Neural cell (in vitro differentiated cells): ENCODE measurements around the gene HAP1. TPM values are rescaled to one million over a fixed set of nuclear protein-coding genes. Genes with fewer than 3 reads are reported as not detected.

Source experiments
- H2AFZ ChIP-seq: fragments of 200-600, 300-800 bp; sonication (generic), shearing (Covaris generic); 2 replicates; pipeline ENCODE4 v1.6.0; 2014; ENCODE audit warnings: low read depth, mild to moderate bottlenecking, antibody characterized with exemption, low read length, moderate library complexity
- H3F3A ChIP-seq: fragments of 200-600 bp; shearing (Covaris generic); 2 replicates; pipeline ENCODE4 v1.6.1; 2016; ENCODE audit warnings: mild to moderate bottlenecking, moderate library complexity, mixed read lengths, antibody characterized with exemption, low read length; ENCODE audit not compliant: insufficient read depth, poor library complexity, severe bottlenecking
- H3K27ac ChIP-seq: fragments of 200-600, 300-800 bp; sonication (generic), shearing (Covaris generic); 2 replicates; pipeline ENCODE4 v1.5.1; 2014; ENCODE audit warnings: mild to moderate bottlenecking, low read length, moderate library complexity
- H3K27me3 ChIP-seq: fragments of 300-800, 200-600 bp; sonication (generic), shearing (Covaris generic); 2 replicates; pipeline ENCODE4 v1.6.0; 2014; ENCODE audit warnings: mild to moderate bottlenecking, low read depth, low read length, moderate library complexity; ENCODE audit not compliant: insufficient read depth
- H3K36me3 ChIP-seq: fragments of 300-800, 200-600 bp; sonication (generic), shearing (Covaris generic); 2 replicates; pipeline ENCODE4 v1.5.1; 2014; ENCODE audit warnings: mild to moderate bottlenecking, antibody characterized with exemption, low read length, moderate library complexity; ENCODE audit not compliant: insufficient read depth
- H3K4me2 ChIP-seq: fragments of 300-800, 200-600 bp; sonication (generic), shearing (Covaris generic); 2 replicates; pipeline ENCODE4 v1.6.0; 2014; ENCODE audit warnings: mild to moderate bottlenecking, low read length
- H3K4me3 ChIP-seq: fragments of 300-800, 200-600 bp; sonication (generic), shearing (Covaris generic); 2 replicates; pipeline ENCODE4 v1.5.1; 2014; ENCODE audit warnings: mild to moderate bottlenecking, low read length, moderate library complexity
- H3K79me2 ChIP-seq: fragments of 200-600 bp; shearing (Covaris generic); replicated peaks from 2 replicates; pipeline ENCODE4 v1.6.0; 2014; ENCODE audit warnings: mild to moderate bottlenecking, low read length, moderate library complexity; ENCODE audit not compliant: insufficient read depth
- H3K9ac ChIP-seq: fragments of 300-800, 200-600 bp; sonication (generic), shearing (Covaris generic); 2 replicates; pipeline ENCODE4 v1.6.1; 2016; ENCODE audit warnings: mild to moderate bottlenecking, low read length, mixed read lengths
- H3K9me2 ChIP-seq: fragments of 200-600 bp; shearing (Covaris generic); 2 replicates; pipeline ENCODE4 v1.6.1; 2016; ENCODE audit warnings: mild to moderate bottlenecking, low read length, mixed read lengths; ENCODE audit not compliant: insufficient read depth
- H3K9me3 ChIP-seq: fragments of 200-600, 300-800 bp; sonication (generic), shearing (Covaris generic); 2 replicates; pipeline ENCODE4 v1.6.1; 2016; ENCODE audit warnings: mild to moderate bottlenecking, mixed run types, low read length, moderate library complexity, mixed read lengths
- H4K20me1 ChIP-seq: fragments of 200-600 bp; shearing (Covaris generic); 2 replicates; pipeline ENCODE4 v1.6.1; 2016; ENCODE audit warnings: mild to moderate bottlenecking, mixed run types; ENCODE audit not compliant: insufficient read depth
- CTCF ChIP-seq: fragments of 450-650 bp; IDR thresholded peaks from 2 replicates; pipeline ENCODE4 v1.5.1; 2014; ENCODE audit warnings: antibody characterized with exemption, mild to moderate bottlenecking, moderate library complexity; ENCODE audit not compliant: poor library complexity, severe bottlenecking
- EP300 ChIP-seq: fragments of 450-650 bp; conservative IDR thresholded peaks from 2 replicates; pipeline ENCODE4 v1.6.1; 2014; ENCODE audit warnings: antibody characterized with exemption, mild to moderate bottlenecking, moderate library complexity; ENCODE audit not compliant: poor library complexity, severe bottlenecking
- EZH2 ChIP-seq: fragments of 200-600, 300-800 bp; shearing (Covaris generic), sonication (generic); IDR thresholded peaks from 2 replicates; pipeline ENCODE4 v1.6.1; 2014; ENCODE audit warnings: antibody characterized with exemption, low read length, borderline replicate concordance, mild to moderate bottlenecking; ENCODE audit not compliant: insufficient read depth, poor library complexity, severe bottlenecking
- MXI1 ChIP-seq: fragments of 450-650 bp; conservative IDR thresholded peaks from 2 replicates; pipeline ENCODE4 v1.6.1; 2014; ENCODE audit warnings: antibody characterized with exemption, mild to moderate bottlenecking; ENCODE audit not compliant: poor library complexity, severe bottlenecking
- POLR2AphosphoS5 ChIP-seq: IDR thresholded peaks from 2 replicates; pipeline ENCODE4 v1.6.1; 2012
- RAD21 ChIP-seq: fragments of 450-650 bp; conservative IDR thresholded peaks from 2 replicates; pipeline ENCODE4 v1.6.1; 2014; ENCODE audit warnings: antibody characterized with exemption, mild to moderate bottlenecking, moderate library complexity
- REST ChIP-seq: IDR thresholded peaks from 2 replicates; pipeline ENCODE4 v1.6.1; 2012; ENCODE audit warnings: borderline replicate concordance
- SMC3 ChIP-seq: fragments of 450-650 bp; conservative IDR thresholded peaks from 2 replicates; pipeline ENCODE4 v1.6.1; 2014; ENCODE audit warnings: antibody characterized with exemption, mild to moderate bottlenecking, moderate library complexity; ENCODE audit not compliant: poor library complexity
- TAF1 ChIP-seq: IDR thresholded peaks from 2 replicates; pipeline ENCODE4 v1.6.1; 2012; ENCODE audit warnings: low read depth
- polyA plus RNA-seq: library from polyadenylated mRNA; depleted of rRNA; stranded (reverse); fragments of >200 nt; gene quantifications from 2 replicates; pipeline ENCODE4 v1.2.3, GENCODE V29; 2014

Gene HAP1
- polyA plus RNA-seq, 1 donor from 2014 or later = 0.79 TPM

GRCh38 chr17:41695954-41696757 lies 38.3 kb downstream of the HAP1 start:
- H3K4me3 ChIP-seq = no peak overlapping the region
- H3K9me3 ChIP-seq = no peaks in the 10 kb centered on the region
- no peak overlapping the region for H2AFZ ChIP-seq
- H3K9ac ChIP-seq = no peak overlapping the region
- H3K36me3 ChIP-seq = peaks cover 7% of the 10 kb centered on the region
- no peaks in the 10 kb centered on the region for H3K27me3 ChIP-seq
- no peak overlapping the region for H3K27ac ChIP-seq
- no peaks in the 10 kb centered on the region for H3F3A ChIP-seq
- peaks cover 2% of the 10 kb centered on the region for H3K79me2 ChIP-seq
- H3K9me2 ChIP-seq = no peaks in the 10 kb centered on the region
- peaks cover 5% of the 10 kb centered on the region for H4K20me1 ChIP-seq
- TF ChIP-seq REST (no peak), RAD21 (peak; percentile 63), EP300 (no peak), SMC3 (peak; percentile 72), MXI1 (no peak), POLR2AphosphoS5 (no peak), TAF1 (no peak), EZH2 (no peak), CTCF (peak; percentile 82)
- H3K4me2 ChIP-seq = no peak overlapping the region

DNA sequence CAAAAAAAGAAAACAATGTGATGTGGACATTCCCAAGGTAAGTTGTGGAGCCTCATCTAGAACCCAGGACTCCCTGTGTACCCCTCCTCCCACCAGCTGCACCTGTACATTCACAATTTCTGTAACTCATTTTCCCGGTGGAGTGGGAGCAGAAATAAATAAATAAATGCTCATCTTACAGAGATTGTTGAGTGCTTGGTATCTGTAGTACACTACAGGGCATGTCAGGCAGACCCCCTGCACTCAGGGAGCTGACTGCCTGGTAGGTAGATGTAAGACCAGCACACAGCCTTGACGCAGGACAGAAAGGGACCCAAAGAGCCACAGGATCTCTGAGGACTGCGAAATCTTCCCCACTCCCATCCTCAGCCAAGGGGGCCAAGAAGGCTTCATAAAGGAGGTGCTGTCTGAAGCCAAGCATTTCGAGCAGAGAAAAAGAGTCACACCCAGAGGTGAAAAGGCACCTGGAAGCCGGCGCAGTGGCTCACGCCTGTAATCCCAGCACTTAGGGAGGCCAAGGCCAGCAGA lies 39.2 kb downstream of the HAP1 start:
- Histone ChIP-seq H3K36me3 (peaks cover 16% of the 10 kb centered on the region), H3K27ac (no peak overlapping the region), H3F3A (no peaks in the 10 kb centered on the region), H3K4me3 (no peak overlapping the region), H3K4me2 (no peak overlapping the region), H4K20me1 (peaks cover 14% of the 10 kb centered on the region), H3K9me2 (no peaks in the 10 kb centered on the region), H2AFZ (no peak overlapping the region), H3K27me3 (no peaks in the 10 kb centered on the region), H3K79me2 (peaks cover 11% of the 10 kb centered on the region), H3K9ac (no peak overlapping the region), H3K9me3 (no peaks in the 10 kb centered on the region)
- TF ChIP-seq RAD21 (no peak), CTCF (no peak), POLR2AphosphoS5 (no peak), MXI1 (no peak), EP300 (no peak), EZH2 (no peak), TAF1 (no peak), SMC3 (no peak), REST (no peak)
